Fibroblast of skin of scalp (primary cell): ENCODE measurements around the gene DNAH8.

Experiments
- DNase-seq: peaks from one replicate; pipeline ENCODE4 v3.0.0-alpha.2; 2013

Gene DNAH8

DNA sequence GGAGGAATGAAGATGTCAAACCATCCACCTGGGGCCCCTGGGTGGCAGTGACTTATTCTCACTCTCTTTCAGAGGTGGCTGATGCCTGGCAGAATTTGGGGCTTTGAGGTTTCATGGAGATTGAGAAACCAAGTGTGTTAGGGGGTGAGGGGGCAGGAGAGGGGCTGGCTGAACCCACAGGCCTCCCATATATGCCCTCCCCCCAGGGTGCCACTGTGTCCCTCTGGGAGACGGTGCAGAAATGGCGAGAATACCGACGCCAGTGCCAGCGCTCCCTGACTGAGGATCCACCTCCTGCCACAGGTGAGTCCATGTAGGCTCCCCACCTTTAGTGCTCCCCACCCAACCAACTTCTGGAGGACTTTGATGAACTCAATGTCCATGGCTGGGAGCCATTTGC is 341.1 kb downstream of the DNAH8 start:
- DNase-seq: no peak

DNA sequence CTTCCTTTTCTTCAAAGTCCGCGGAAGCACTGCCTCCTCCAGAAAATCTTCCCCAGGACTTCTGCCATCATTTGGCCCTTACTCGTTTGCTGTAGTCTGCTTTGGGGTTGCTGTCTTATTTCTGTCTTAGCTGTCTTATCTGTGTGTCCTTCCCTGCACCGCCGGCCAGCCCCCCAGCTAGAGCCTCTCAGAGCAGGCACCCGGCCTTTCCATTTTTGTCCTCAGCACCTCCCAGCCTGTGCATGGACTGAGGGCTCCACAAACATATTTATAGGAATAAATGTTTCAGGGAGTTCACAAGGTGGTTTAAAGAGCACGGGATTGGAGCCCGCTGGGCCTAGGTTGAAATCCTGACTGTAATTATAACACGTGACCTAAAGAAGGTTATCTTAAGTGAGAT is 341.6 kb downstream of the DNAH8 start:
- DNase-seq: no peak

GRCh38 chr6:39057251-39058155 is 342.4 kb downstream of the DNAH8 start:
- no peak for DNase-seq

GRCh38 chr6:39058471-39059147 is 343.5 kb downstream of the DNAH8 start:
- DNase-seq: no peak

GRCh38 chr6:39059496-39060310 is 344.6 kb downstream of the DNAH8 start:
- no peak for DNase-seq

GRCh38 chr6:39060467-39061160 is 345.5 kb downstream of the DNAH8 start:
- DNase-seq: no peak

DNA sequence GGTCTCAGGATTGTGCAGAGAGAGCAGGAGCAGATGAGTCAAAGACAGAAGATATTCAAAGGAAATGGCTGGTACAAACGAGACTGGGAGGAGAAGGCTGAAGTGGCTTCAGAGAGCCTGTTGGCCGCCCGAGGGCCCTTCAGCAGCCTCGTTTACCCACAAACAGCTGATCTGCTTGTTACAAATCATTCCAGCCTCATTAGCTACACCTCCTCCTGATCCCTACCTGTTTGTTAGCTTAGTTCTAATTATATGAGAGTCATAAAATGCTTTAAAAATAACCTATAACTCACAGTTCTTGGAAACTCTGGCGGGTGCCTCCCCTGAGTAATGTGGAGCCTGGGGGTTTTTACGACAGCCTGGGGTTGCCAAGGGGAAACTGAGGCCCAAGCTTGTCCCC is 346.1 kb downstream of the DNAH8 start:
- DNase-seq: no peak

DNA sequence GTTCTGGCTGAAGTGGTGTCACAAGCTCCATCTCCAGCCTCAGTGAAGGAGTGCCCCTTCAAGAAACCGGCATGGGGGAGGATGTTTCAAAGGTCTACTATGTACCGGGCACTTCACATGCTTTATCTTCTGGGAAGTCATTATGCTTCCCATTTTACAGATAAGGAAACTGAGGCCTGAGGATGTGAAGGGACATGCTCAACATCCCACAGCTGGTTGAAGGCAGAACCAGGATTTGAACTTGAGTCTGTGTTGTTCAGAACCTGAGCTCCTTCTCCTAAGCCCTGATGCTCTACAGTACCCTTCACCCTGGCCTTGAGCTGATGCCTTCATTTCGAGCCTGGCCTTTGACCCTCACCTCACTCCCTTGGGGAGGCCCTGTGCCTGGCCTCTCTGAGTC is 346.5 kb downstream of the DNAH8 start:
- DNase-seq: no peak

DNA sequence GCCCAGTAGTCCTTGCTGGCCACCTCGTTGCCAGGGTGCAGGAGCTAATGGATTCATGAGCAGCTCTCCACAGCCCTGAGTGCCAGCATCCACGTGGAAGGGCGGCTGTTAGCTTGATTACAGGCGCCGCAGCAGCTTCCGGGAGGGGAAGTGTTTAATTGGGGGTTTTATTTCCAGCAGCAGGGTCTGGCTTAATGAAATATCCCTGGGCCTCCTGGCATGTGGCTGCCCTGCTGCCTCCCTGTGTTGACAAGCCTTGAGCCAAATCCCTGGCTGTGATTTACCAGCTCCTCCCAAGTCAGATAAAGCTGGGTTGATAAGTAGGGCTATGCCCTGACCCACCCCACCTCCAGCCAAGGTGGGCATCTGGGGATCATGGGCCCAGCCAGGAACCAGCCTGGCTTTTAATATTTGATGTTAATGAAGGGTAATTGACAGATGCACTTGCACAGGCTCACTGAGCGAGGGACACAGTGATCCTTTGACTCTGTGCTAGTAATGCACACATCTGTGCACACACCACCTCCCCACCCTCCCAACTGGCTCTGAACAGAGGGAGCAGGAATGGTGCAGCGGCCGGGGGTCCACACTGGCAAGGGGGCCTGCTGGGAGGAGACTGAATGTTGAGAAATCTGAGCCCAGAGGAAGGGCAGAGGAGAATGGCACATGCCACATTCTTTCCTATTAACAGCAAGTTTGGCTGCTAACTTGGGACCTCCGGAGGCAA is 347.1 kb downstream of the DNAH8 start:
- no peak for DNase-seq

GRCh38 chr6:39063526-39063925 is 348.4 kb downstream of the DNAH8 start:
- no peak for DNase-seq

- no peak for DNase-seq
These were observed 350.4 kb downstream of the DNAH8 start for GRCh38 chr6:39065561-39065960.

- no peak for DNase-seq
These were observed 353.3 kb downstream of the DNAH8 start for GRCh38 chr6:39068391-39068790.

- no peak for DNase-seq
These were observed 357.7 kb downstream of the DNAH8 start for GRCh38 chr6:39072830-39073229.

DNA sequence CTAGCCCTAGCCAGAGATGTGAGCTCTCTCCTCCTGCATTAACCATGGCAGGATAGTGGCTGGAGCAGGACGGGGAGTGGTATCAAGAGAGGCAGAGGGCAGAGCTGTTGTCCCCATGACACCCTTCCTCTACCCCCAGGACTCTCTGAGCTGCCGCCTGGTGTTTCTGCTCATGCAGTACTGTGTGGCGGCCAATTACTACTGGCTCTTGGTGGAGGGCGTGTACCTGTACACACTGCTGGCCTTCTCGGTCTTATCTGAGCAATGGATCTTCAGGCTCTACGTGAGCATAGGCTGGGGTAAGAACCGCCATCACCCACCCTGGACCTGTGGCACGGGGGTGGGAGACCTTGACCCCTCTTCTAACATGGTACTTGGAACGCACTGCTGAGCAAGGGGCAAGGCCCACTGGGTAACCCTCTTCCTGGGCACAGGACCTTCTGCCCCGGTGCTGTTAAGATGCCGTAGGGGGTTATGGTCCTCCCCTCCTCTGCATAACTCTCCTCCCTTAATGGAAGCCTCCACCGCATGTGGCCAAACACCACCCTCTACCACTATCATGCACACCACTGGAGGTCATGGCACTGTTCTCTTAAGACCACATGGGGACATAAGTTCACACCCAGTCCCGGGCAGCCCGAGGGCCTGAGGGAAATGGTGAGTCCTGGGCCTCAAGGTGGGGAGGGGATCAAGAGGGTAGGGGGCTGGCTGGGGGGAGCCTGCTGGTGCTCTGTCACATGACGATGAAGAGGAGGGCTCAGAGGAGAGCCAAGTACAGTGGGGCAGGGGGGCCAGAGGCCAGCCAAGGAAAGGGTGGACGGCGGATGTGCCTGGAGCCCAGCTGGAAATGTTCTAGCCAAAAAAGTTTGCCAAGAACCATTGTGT is 358.6 kb downstream of the DNAH8 start:
- no peak for DNase-seq

DNA sequence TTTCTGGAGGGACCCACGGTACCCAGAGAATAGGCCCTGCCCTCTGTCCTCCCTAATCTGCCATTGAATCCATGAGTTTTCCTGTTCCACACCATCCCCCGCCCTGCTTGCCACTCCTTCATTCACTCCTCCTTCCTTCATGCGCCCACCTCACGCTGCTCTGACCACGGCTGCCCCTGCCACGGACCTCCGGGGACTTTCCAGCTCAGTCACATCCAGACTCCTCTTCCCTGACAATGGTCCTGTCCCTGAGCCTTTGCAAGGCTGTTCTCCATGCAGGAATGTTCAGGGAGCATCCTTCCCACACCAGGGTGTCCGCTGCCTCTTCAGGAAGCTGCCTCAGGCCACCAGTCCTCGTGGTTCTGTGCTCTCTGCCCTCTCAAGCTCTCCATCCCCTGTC is 359.4 kb downstream of the DNAH8 start:
- DNase-seq: no peak

- no peak for DNase-seq
These were observed 360.0 kb downstream of the DNAH8 start for GRCh38 chr6:39075010-39075686.

DNA sequence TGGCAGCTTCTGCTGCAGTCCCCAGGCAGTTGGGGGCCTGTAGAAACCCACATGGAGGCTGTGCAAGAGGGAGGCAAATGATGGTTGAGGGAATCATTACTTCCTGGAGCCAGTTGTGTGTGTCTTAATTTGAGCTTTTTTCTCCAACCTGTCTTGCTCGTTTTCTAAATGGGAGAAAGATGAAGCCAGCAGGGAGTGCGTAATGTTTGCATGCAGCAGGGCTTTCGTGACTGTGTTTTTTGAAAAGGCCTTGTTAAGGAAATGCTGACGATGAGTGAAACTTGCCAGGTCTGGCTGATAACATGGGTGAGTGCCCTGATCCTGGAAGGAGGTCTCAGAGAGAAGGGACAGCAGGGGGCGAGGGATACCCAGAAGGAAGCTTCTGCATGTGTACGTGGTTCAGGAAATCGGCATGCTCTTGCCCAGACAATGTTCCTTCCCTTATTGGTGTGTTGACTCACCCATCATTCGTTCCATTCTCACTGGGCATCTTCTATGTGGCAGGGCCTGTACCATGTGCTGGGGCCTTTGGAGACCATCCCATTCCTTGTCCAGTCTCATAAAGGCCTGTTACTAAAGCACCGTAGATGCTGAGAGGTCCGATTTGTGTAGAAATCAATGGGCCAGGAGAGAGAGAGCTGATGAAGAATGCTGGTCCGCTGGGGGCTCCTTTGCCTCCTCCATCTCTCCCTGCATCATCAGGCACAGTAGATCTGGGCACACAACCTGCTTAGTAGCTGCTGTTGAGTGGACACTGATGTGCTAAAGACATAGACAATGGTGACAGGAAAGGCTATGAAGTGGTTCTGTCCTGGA is 360.9 kb downstream of the DNAH8 start:
- no peak for DNase-seq

GRCh38 chr6:39076623-39077535 is 361.8 kb downstream of the DNAH8 start:
- no peak for DNase-seq
